Heart left ventricle (tissue), 16 donors: Measurements from ENCODE around the gene FKBP1B. TPM values are rescaled to one million over a fixed set of nuclear protein-coding genes. Genes with fewer than 3 reads are reported as not detected.
"Not testable (repeated sequence)": the region's sequence is repeated elsewhere in the genome, so short reads cannot be mapped to it uniquely, and the experiment has no call there.

Experiments
- ATAC-seq, 4 donors: fragments of 200-7000 bp; cut with Tn5 transposase; one replicate each; pipeline ENCODE4 v1.9.1; 2020 to 2022; ENCODE audit warnings: moderate library complexity in 4 of 4, mild to moderate bottlenecking in 3 of 4, moderate number of reproducible peaks in 1 of 4
- DNase-seq, 5 donors: peaks; one replicate each; pipeline ENCODE4 v3.0.0-alpha.2; 2020
- H3K27ac ChIP-seq, 12 donors: fragments of 200-600 bp; sonication (generic) in 4 of 12; one replicate each; pipeline versions ENCODE4 v1.5.0 to v1.8.0; 2016 to 2022; ENCODE audit warnings: mild to moderate bottlenecking in 2 of 12
- H3K27me3 ChIP-seq, 9 donors: fragments of 200-600 bp; sonication (generic) in 2 of 9; one replicate each; pipeline versions ENCODE4 v1.5.1 to v1.8.0; 2016 to 2022; ENCODE audit warnings: mild to moderate bottlenecking in 3 of 9
- H3K36me3 ChIP-seq, 9 donors: fragments of 200-600 bp; sonication (generic) in 2 of 9; one replicate each; pipeline versions ENCODE4 v1.5.0 to v1.8.0; 2018 to 2022; ENCODE audit warnings: mild to moderate bottlenecking in 2 of 9
- H3K4me1 ChIP-seq, 12 donors: fragments of 200-600 bp; sonication (generic) in 4 of 12; one replicate each; pipeline versions ENCODE4 v1.5.0 to v1.8.0; 2016 to 2022; ENCODE audit warnings: mild to moderate bottlenecking in 3 of 12
- H3K4me3 ChIP-seq, 12 donors: fragments of 200-600 bp; sonication (generic) in 4 of 12; one replicate each; pipeline versions ENCODE4 v1.5.0 to v1.8.0; 2017 to 2022; ENCODE audit warnings: mild to moderate bottlenecking in 9 of 12, moderate library complexity in 4 of 12
- H3K9me3 ChIP-seq, 12 donors: fragments of 200-600 bp; sonication (generic) in 4 of 12; one replicate each; pipeline versions ENCODE4 v1.5.0 to v1.8.0; 2016 to 2022; ENCODE audit warnings: mild to moderate bottlenecking in 1 of 12
- CTCF ChIP-seq, 12 donors: fragments of 200-600 bp; sonication (generic) in 4 of 12; IDR thresholded peaks; one replicate each; pipeline versions ENCODE4 v1.5.0 to v1.8.0; 2018 to 2022; ENCODE audit warnings: antibody characterized with exemption in 12 of 12, mild to moderate bottlenecking in 5 of 12
- POLR2A ChIP-seq, 2 donors: fragments of 450-650 bp; IDR thresholded peaks; one replicate each; pipeline ENCODE4 v1.6.1; 2017; ENCODE audit warnings: antibody characterized with exemption in 2 of 2, mild to moderate bottlenecking in 2 of 2, moderate library complexity in 2 of 2
- WGBS, 4 donors: extraction: QIAGEN DNeasy Blood & Tissue Kit in 2 of 4; methylation state at CpG; one replicate each; pipeline versions ENCODE4 v1.1.5 to v1.1.7; 2013 to 2018; 5-methylcytosine and 5-hydroxymethylcytosine counted together
- intact Hi-C, 10 donors: fragments of 100-400 bp; cut with DNase I; formaldehyde crosslinking; loops; one replicate each; pipeline versions ENCODE4 v1.11.1 to v1.14.2; 2022
- polyA plus RNA-seq, 2 donors: library from polyadenylated mRNA; stranded (reverse); fragments of 200-250 nt; gene quantifications; one replicate each; pipeline ENCODE4 v1.2.3, GENCODE V29; 2013
- total RNA-seq, 9 donors: library from RNA; depleted of rRNA in 2 of 9; stranded (reverse); fragments of >200 nt in 2 of 9; fragmentation: NEBNext Ultra II Directional in 3 of 9; extraction: Animal tissue kit (Norgen Biotek cat#: 25700) in 3 of 9; gene quantifications; one replicate each; pipeline versions ENCODE4 v1.1.0 to v1.2.4, GENCODE V29; 2016 to 2023
- donor health status: ischemic (EF 13 %, LVEDD 7.1; RV severe dilation, severe dysfunction).
- donor health status: healthy with polysubstance abuse.
- donor health status: DM: no; HTN: yes; CAD: no.
- donor health status: DM: no; HTN: no; CAD: no.
- donor health status: ischemic (EF 25% LVEDD 6.9; RV normal size, moderate dysfunction).
- donor health status: ischemic (EF 25% LVEDD 5.7; RV mildly dilated, moderate dysfunction).
- donor health status: healthy.
- donor health status: DM: yes; HTN: yes; CAD: no.
- donor health status: ischemic (EF 35%, LVEDD 5.7; RV mildly dilated, moderate dysfunction).
- donor health status: nonischemic (EF 11% LVEDD 7.7; RV severe dilation, severe dysfunction).
- donor health status: DM: yes; HTN: yes; CAD: no.
- donor health status: PGD.
- donor health status: ischemic (EF 29% LVEDD 5.4; RV normal size, mild dysfunction).
- donor health status: nonischemic (EF 23%, LVEDD 6.1; RV moderate dilation, normal function).

FKBP1B gene
- total and polyA plus RNA-seq, 11 donors = 1.4 to 7.6 (median 2.6) TPM

GRCh38 chr2:24105816-24106215 lies 56.3 kb downstream of the FKBP1B start:
- DNase-seq (no peak), ATAC-seq (no peak)
- Histone ChIP-seq H3K4me1 (peaks cover 0 to 4% (median 0%) of the 10 kb centered on the region in 12 donors), H3K27me3 (no peaks in the 10 kb centered on the region), H3K27ac (no peak overlapping the region), H3K36me3 (peaks cover 0 to 7% (median 0%) of the 10 kb centered on the region in 9 donors), H3K4me3 (no peak overlapping the region), H3K9me3 (peaks cover 0 to 15% (median 0%) of the 10 kb centered on the region in 12 donors)
- 22 to 48% (median 47%) methylated on average over 2 of the region's 2 CpGs for WGBS, 4 donors
- TF ChIP-seq POLR2A (IDR thresholded peaks at IDR 0.05) = no peak
- no peak for TF ChIP-seq CTCF (IDR thresholded peaks at IDR 0.05)
- intact Hi-C loops = no loop called here

- ATAC-seq = no peak
- intact Hi-C loops = no loop called here
- Histone ChIP-seq H3K27ac (no peak overlapping the region), H3K36me3 (peaks cover 0 to 7% (median 0%) of the 10 kb centered on the region in 9 donors), H3K4me1 (peaks cover 0 to 8% (median 0%) of the 10 kb centered on the region in 12 donors), H3K9me3 (peaks cover 0 to 15% (median 0%) of the 10 kb centered on the region in 12 donors), H3K4me3 (no peak overlapping the region), H3K27me3 (no peaks in the 10 kb centered on the region)
- DNase-seq = no peak
- TF ChIP-seq POLR2A (IDR thresholded peaks at IDR 0.05) = no peak
- TF ChIP-seq CTCF (IDR thresholded peaks at IDR 0.05) = no peak
Observed at GRCh38 chr2:24106786-24107185, 57.2 kb downstream of the FKBP1B start.

- no peak for TF ChIP-seq CTCF (IDR thresholded peaks at IDR 0.05)
- ATAC-seq (no peak), DNase-seq (no peak)
- Histone ChIP-seq H3K27me3 (no peaks in the 10 kb centered on the region), H3K27ac (no peak overlapping the region), H3K4me3 (no peak overlapping the region), H3K36me3 (peaks cover 0 to 7% (median 0%) of the 10 kb centered on the region in 9 donors), H3K4me1 (peaks cover 0 to 8% (median 0%) of the 10 kb centered on the region in 12 donors), H3K9me3 (peaks cover 0 to 15% (median 0%) of the 10 kb centered on the region in 12 donors)
- intact Hi-C loops = no loop called here
- WGBS, 4 donors = 44 to 100% (median 75%) methylated on average over 1 of the region's 1 CpG
Observed at GRCh38 chr2:24107336-24107735, 57.8 kb downstream of the FKBP1B start.

- H3K27me3 ChIP-seq, H3K36me3 ChIP-seq, H3K4me1 ChIP-seq, DNase-seq, H3K4me3 ChIP-seq, H3K27ac ChIP-seq, ATAC-seq, intact Hi-C loops: not testable (repeated sequence)
- H3K9me3 ChIP-seq = peaks cover 0 to 19% (median 1%) of the 10 kb centered on the region in 12 donors
- WGBS, 4 donors = 96 to 100% (median 97%) methylated on average over 1 of the region's 1 CpG
Observed at GRCh38 chr2:24109431-24109830, 59.9 kb downstream of the FKBP1B start.

GRCh38 chr2:24110660-24111303 lies 61.2 kb downstream of the FKBP1B start:
- WGBS, 4 donors = 81 to 86% (median 83%) methylated on average over 7 of the region's 7 CpGs
- peak overlapping the region in 3 of 12 donors; percentile 50 to 59 (median 55) for H3K27ac ChIP-seq
- intact Hi-C loops = no loop called here
- peaks cover 0 to 8% (median 0%) of the 10 kb centered on the region in 12 donors for H3K4me1 ChIP-seq
- no peaks in the 10 kb centered on the region for H3K27me3 ChIP-seq
- peaks cover 0 to 26% (median 3%) of the 10 kb centered on the region in 12 donors for H3K9me3 ChIP-seq
- TF ChIP-seq CTCF (IDR thresholded peaks at IDR 0.05) (no peak), POLR2A (IDR thresholded peaks at IDR 0.05) (no peak)
- no peak overlapping the region for H3K4me3 ChIP-seq
- peaks cover 0 to 3% (median 0%) of the 10 kb centered on the region in 9 donors for H3K36me3 ChIP-seq
- peak in 2 of 4 donors; percentile 13 to 20 for ATAC-seq
- no peak for DNase-seq
